Activated CD4-positive, alpha-beta T cell treated with anti-CD3 and anti-CD28 coated beads for 48 hours (primary cell): ENCODE data around the gene SOX11.
"Not testable (repeated sequence)": the region's sequence is repeated elsewhere in the genome, so short reads cannot be mapped to it uniquely, and the experiment has no call there.

Source experiments
- DNase-seq: peaks from one replicate; pipeline ENCODE4 v3.0.0-alpha.2; 2020

SOX11 gene

GRCh38 chr2:5691985-5692529 lies at the start of gene SOX11:
TSS of gene SOX11 (plus strand) at chr2:5692384. CDS start at chr2:5692722, 338 bp downstream.
- DNase-seq: peak; percentile 38

GRCh38 chr2:5652734-5653133 lies 39.5 kb upstream of the SOX11 start:
- DNase-seq: not testable (repeated sequence)

- not testable (repeated sequence) for DNase-seq
Measured at GRCh38 chr2:5653756-5654155, 38.4 kb upstream of the SOX11 start.

GRCh38 chr2:5657231-5657630 lies 35.0 kb upstream of the SOX11 start:
- DNase-seq: no peak

DNA sequence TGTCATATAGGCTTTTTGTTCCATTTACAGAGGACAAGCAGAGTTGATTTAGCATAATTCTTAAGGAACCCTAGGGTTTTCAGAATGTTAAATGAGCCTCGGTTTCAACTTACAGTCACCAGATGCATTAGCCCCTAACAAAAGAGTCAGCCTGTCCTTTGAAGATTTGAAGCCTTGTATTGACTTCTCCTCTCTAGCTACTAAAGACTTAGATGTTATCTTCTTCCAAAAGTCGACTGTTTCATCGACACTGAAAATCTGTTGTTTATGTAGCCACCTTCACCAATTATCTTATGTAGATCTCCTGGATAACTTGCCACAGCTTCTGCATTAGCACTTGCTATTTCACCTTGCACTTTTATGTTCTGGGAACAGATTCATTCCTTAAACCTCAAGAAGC lies 31.6 kb upstream of the SOX11 start:
- DNase-seq: no peak

GRCh38 chr2:5661362-5661761 lies 30.8 kb upstream of the SOX11 start:
- no peak for DNase-seq

DNA sequence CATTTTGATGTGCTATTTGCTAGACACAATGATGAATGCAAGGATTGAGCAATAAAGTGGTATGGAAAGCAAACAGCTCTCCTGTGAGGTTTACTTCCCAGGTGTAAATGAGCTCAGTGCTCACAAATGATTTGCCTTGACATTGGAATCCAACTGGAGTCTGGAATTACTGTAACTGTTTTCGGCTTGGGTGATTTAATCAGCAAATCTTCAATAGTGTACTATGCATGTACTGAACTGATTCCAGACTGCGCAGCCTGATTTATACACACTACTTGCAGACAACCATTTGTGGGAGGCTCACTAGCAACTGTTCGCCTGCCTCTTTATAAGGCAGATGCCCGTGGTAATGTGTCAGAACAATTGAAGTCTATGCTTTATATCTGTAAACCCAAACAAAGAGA lies 27.9 kb upstream of the SOX11 start:
- DNase-seq: no peak

- no peak for DNase-seq
Measured at GRCh38 chr2:5665066-5665465, 27.1 kb upstream of the SOX11 start.

DNA sequence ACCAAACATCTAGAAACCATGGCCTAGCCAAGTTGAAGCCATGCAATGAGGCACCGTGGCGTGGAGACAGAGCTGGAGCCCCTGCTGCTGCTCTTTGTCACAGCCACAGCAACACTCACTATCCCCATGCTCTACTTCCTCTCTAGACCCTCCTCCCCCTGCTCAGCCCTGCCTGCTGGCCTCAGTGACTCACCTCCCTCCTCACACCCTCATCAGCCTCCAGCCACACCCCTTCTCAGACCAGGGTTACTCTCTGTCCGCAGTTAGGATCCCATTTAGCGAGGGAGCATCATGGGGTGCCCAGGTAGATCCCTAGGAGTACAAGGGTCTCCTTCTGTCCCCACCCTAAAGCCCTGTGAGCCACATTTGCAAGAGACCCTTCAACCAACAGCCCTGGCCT lies 25.4 kb upstream of the SOX11 start:
- DNase-seq: no peak

GRCh38 chr2:5667655-5668054 lies 24.5 kb upstream of the SOX11 start:
- not testable (repeated sequence) for DNase-seq

- no peak for DNase-seq
Measured at GRCh38 chr2:5668682-5669250, 23.4 kb upstream of the SOX11 start.

GRCh38 chr2:5672749-5673144 lies 19.4 kb upstream of the SOX11 start:
- DNase-seq: no peak

DNA sequence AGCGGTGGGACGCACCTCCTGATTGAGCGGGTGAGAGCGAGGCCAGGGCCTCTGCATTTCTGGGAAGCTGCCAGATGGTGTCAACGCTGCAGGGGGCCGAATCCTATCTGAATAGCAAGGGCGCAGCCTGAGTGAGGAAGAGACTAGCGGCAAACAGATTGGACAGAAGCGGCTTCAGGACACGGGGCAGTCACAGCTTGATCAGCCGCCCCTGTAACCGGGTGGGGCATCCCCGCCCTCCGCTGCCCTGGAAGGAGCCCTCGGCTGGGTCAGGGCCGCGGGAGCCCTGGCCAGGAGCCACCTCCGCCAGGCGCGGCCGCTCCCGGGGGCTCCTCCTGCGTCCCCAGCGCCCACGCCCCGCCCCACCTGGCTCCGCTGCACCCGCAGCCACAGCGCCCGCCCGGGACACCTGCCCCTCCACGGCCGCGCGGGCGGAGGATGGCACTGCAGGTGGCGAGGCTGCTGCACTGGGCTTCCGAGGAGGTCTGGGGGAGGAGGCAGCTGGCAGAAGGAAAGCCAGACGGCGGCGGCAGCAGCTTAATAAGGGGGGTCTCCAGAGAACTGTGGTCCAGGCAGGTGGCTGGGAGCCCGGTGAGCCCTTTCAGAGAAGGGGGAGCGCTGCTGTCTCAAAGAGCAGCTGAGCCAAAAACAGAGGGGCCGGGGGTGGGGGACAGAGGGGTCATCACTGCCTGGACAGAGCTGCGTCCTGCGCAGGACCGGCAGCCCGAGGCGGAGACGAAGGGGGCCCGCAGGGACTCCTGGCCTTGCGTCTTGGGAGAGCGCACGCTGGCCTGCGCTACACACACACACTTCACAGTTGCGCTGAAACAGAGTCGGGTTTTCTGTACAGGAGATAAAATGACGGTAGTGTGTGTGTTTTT lies 18.8 kb upstream of the SOX11 start:
- no peak for DNase-seq

DNA sequence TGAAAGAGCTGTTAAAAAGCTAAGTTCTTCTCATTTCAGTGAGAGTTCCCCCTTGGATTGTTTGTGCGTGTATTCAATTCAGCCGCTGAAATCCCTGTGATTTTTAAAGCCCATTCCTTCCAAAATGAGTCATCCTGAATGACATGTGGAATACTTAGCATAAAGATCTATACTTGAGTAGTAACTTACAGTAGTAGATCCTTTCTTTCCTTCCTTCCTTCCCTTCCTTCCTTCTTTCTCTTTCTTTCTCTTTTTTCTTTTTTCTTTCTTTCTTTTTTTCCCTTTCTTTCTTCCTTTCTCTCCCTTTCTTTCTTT lies 18.2 kb upstream of the SOX11 start:
- no peak for DNase-seq

DNA sequence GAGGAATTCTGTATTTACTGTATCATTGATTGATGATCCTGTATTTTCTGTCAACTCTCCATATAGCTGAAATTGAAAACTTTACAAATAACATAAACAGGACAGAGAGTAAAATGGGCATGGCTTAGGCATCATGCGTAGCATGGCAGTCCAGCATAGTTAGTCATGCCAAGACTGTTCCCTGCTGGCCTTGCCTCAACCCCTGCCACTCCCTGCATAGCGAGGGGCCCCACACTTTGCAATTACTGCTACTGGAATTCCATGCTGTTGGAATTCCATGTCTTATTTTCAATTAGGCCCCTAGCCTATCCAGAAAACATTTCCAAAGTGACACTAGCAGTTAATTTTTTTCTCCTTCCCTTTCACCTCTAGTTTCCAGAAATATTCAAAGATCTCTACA lies 15.1 kb upstream of the SOX11 start:
- no peak for DNase-seq

- DNase-seq: no peak
Measured at GRCh38 chr2:5683471-5683870, 8.7 kb upstream of the SOX11 start.

DNA sequence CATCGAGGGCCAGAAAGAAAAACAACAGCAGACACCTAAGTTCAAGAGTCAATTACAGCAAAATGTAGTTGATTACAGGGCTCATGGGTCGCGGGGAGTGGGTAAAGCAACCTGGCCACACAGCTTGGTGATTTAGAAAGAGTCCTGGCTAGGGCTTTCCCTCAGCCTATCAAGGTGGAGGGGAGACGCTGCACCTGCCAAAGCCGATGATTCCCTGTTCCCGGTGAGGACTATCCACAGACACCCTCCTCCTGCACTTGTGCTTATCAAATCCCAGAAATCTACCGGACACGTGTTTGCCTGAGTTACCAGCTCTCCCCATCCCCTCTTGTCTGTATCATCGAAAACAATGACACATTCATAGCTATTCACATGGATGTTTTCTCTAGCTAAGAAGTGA lies 7.0 kb upstream of the SOX11 start:
- no peak for DNase-seq

GRCh38 chr2:5686068-5686467 lies 6.1 kb upstream of the SOX11 start:
- DNase-seq: no peak

- no peak for DNase-seq
Measured at GRCh38 chr2:5686536-5686935, 5.6 kb upstream of the SOX11 start.

GRCh38 chr2:5689750-5690149 lies 2.4 kb upstream of the SOX11 start:
- no peak for DNase-seq

DNA sequence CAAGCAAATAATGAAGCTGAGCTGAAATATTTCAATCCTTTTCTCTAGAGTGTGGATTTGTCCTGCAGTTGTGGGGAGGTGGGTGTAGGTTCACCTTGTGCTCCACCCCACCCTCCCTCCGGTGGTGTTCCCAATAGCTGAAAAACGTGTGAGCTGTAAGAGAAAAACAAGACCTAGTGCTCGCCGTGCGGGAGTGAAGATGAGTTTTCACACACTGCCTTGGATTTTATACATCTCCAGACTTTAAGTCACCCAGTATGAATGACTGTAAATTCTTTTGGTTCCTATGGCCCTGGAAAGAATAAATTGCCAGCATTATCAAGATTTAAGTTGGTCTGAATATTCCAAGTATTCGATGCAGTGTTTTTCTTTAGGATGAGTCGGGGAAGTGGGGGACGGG lies 1.9 kb upstream of the SOX11 start:
- no peak for DNase-seq

DNA sequence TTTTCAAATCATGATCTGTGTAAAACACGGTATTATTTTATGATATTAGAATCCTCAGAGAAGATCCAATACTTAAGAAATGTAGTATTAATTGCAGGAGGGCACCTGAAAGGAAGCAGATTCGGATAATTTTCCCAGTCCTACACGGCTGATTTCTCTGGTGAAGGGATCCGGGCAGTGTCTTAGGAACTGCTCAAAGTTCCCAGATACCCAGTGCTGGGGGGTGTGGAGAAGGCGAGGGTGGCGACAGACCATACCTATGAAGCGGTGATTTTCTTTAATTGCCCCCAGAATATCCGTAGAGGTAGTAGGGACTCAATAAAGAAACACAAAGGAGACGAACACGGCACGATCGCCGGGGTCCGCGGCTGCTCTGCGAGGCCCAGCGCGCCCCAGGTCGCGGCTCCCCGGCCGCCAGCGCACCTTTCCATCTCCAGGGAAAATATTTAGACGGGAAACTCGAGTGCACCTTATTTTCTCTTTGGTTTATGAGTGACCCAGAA lies 1.4 kb upstream of the SOX11 start:
- DNase-seq: no peak

DNA sequence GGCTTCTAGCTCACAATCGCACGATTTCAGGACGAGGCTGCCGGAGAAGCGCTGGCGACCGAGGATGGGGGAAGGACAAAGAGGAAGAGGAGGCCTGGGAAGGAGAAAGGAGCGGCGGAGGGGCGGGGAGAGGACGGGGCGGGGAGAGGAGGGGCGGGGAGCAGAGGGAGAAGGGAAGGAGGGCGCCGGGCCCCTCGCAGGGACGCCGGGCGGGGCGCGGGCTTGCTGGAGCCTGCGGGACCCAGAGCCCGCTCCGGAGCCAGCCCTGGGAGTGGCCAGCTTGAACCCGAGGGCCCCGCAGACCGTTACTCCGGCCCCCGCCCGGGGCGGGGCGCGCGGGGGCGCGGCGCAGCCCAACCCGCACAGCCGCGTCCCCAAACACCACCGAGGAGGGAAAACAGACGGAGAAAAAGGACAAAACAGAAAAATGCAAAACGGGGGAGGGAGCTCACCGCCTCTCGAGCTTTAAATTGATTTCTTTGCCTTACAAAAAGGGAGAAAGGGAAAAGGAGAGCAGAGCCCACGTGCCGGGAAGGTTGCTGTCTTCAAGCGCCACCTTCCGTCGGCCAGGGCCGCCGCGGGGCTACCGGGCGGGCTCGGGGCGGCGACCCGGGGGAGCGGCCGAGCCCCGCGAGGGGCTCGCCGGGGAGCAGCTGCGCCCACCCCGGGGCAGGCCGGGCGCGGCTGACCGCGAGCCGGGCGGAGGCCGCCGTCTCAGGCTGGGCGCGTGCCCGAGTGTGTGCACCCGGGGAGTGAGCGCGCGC lies 781 bp upstream of the SOX11 start:
- DNase-seq: no peak
